Activated T-cell treated with anti-CD3 and anti-CD28 coated beads for 4 hours (primary cell): ENCODE results near the gene FDPS.
"Not testable (repeated sequence)": the region's sequence is repeated elsewhere in the genome, so short reads cannot be mapped to it uniquely, and the experiment has no call there.

ENCODE experiments used
- DNase-seq: peaks from one replicate; pipeline ENCODE4 v3.0.0-alpha.2; 2020

Gene FDPS

DNA sequence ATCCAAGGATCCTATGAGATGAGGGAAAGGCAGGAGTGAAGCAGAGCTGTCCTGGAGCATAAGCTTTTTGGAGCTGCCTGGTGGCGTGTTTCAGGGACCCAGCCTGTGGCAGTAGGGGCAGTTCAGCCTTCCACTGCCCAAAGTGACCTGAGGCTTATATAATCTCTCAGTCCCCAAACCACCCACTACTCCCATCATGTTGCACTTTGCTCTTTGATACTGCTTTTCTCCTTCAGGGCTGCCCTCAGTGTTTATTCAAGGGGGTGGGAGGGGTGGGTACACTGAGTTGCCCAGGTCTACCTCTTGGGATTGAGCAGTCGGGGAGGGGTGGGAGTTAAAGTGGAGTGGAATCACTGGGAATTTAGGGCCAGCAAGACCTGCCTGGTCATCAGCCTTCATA is 22.1 kb upstream of the FDPS start:
- DNase-seq: no peak

DNA sequence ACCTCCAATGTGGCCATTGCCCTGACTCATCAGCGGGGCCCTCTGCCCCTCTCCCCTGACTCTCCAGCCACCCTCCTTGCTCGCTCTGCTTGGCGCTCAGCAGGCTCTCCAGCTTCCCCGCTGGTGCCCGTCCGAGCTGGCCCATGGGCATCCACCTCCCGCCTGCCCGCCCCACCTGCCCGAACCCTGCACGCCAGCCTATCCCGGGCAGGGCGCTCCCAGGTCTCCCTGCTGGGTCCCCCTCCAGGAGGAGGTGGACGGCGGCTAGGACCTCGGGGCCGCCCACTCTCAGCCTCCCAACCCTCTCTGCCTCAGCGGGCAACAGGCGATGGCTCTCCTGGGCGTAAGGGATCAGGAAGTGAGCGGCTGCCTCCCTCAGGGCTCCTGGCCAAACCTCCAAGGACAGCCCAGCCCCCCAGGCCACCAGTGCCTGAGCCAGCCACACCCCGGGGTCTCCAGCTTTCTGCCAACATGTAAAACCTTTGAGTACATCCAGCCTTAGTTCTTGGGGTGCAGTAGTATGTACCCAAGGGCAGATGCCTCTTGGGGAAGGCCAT is 20.6 kb upstream of the FDPS start:
- no peak for DNase-seq

DNA sequence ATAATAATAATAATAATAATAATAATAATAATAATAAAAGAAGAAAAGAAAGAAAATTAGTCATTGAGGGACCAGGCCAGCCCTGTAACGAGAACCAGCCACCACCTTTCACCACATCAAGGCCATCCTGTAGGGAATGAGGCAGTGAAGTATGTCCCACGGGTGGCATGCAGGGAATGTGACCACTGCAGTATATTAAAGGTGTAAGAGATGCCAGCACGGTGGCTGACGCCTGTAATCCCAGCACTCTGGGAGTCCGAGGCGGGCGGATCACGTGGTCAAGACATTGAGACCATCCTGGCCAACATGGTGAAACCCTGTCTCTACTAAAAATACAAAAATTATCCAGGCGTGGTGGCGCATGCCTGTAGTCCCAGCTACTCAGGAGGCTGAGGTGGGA is 17.7 kb upstream of the FDPS start:
- DNase-seq: not testable (repeated sequence)

DNA sequence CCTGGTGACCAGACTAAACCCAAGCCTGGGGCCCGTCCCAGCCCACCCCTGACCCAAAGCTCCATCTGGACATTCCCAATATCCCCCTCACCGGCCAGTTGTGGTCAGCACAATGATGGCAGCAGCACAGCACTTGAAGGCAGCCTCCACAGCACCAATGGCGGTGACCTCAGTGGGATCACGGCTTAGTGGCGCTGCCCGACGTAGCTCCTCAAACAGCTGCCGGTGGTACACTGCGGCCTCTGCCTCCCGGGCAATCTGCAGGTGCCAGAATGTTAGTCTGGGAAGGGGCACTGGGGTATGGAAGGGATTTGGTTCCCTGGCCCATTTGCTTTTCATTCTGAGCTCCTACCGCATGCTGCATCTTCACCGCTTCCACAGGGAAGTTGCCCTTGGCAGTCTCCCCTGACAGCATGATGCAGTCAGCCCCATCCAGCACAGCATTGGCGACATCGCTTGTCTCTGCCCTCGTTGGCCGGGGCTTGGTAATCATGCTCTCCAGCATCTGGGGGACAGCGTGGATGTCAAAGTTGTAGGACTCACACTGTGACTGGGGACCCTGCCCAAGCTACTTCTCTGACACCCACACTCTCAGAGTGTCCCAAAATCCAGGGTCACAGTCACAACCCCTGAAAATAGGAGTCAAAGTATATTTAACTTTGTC is 15.4 kb upstream of the FDPS start:
- no peak for DNase-seq

DNA sequence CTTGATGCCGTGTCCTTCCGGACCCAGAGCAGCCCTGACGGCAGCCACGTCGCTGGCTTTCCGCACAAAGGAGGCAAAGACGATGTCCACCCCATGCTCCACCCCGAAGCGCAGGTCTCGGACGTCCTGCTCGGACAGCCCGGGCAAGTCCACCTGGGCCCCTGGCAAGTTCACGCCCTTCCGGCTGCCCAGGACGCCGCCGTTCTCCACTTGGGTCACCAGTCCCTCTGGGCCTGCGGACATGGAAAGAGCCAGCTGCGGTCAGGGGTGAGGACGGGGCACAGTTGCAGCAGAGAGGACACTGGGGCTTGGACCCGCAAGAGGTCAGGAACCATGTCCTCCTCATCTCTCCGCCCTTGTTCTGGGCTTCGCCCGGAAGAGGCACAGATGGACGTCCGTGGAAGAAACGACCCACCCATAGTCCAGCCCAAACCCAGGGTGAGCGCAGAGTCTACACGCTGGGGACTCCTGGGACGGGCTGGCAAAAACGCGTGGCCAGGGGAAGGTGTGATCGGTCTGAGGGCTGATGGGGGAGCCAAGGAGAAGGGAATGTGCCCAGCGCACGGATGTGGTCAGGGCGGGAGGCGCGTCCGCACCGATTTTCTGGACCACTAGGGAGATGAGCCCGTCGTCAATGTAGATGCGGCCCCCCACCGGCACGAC is 14.0 kb upstream of the FDPS start:
- no peak for DNase-seq

DNA sequence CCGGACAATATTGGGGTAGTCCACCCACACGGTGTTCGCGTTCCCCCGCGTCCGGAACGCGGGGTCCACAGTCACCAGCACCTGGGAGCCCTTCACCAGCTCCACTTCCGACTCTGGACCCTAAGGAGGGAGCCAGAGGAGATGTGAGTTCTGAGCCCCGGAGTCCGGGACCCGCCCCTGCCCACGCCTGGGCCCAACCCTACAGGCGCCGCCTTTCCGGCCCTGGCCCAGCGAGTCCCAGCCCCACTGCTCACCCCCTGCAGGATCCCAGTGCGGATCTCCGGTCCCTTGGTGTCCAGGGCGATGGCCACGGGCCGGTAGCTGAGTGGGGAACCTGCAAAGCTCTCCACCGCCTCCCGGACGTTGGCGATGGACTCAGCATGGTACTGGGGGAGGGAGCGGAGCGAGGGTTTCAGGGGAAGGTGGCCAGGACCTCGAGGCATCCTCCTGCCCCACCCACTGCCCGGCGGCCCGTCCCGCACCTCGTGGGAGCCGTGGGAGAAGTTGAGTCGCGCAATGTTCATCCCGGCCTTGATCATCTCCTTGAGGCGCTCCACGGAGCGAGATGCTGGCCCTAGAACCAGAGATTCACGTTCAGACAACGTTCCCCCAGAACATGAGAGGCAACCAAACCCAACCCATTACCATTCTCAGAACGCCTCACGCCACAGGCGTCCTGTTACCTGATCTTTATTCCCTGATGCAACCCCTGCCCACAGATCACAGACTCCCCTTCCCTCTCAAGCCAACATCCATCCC is 13.3 kb upstream of the FDPS start:
- DNase-seq: no peak

DNA sequence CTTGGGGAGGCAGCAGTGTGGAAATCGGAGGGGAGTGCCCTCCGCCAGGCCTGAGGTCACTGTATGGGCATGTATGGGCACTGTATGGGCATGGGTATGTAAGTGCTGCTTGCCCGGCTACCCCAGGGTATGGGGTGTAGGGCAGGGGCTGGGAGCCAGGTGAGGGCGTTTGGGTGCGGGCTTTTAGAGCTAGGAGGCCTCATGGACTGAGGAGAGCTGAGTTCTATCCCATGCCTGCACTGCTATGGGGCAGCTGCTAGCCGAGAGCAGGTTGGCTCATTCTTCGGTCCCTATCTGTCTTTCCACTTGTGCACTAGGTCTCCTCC is 12.8 kb upstream of the FDPS start:
- no peak for DNase-seq

DNA sequence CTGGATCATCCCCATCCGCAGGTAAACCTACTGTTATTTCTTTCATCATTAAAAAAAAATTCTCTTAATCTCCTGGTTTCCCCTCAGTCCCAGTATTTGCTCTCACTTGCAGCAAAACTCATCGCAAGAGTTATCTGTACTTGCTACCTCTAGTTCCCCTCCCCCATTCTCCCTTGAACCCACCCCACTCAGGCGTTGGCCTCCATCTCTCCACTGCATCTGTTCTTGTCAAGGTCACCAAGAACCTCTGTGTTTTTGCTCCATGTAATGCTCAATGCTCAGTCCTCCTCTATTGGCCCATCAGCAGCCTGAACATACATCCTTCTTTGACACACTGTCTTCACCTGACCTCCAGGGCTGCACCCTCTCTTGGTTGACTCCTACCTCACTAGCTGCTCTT is 12.0 kb upstream of the FDPS start:
- DNase-seq: no peak

DNA sequence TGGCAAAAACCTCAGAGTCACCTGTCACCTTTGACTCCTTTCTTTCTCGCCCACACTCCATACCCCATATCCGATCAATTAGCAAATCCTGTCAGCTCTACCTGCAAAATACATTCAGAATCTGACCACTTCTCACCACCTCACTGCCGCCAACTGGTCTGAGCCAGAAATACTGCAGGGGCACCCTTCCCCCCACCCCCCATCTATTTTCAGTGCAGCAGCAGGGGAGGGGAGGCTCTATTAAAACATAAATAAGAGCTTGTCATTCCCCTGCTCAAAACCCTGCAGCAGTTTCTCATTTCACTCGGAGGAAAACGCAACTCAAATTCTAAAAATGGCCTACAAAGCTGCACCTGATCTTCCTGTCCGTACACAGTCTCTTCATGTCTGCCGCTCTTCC is 11.3 kb upstream of the FDPS start:
- no peak for DNase-seq

DNA sequence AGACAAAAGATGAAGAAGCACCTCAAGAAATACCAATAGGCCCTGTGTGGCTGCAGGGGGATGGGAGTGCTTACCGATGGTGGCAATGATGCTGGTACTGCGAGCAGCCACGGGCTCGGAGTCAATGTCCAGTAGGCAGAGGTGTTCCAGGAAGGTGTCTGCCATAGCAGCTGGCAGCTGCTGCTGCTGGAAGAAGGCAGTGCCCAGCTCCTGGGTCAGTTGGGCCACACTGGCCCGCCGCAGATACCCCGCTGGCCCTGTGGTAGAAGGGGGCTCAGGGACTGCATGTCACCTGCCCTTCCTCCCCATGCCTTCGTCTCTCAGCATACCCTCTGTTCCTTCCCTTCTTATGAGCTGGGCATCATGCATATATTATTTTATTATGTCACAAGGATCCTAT is 8.6 kb upstream of the FDPS start:
- DNase-seq: no peak

DNA sequence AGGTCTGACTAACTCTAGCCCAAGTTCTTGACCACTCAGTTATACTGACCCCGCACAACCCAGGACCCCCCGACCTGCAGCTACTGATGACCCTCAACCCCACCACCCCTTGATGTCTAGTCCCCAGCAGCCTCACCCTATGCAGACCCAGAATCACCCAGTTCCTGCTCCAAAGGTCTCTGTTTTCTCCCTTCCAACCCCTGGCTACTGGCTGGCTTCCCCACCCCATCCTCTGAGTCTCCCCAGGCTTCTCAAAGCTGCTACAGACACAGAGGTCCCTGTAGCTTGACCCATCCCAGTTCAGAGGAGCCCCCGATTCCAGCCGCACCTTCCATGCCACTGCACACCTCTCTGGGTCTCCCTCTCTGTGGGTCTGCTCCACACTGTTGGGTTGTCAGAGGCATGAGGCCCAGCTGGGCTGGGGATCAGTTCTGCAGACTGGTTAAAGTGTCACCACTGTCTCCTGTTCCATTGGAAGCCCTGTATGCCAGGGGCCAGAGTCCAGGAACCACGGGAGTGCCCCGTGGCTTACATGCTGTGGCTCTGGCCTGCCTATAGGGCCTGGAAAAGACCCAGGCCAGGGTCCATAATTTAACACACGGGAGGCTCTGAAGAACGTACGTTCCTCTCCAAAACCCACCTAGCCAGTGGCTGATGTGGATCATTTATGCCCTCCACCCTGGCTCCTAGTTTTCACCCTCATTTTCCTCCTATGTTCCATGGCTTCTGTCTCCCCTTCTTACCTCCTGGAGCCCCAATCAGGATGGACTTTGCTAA is 7.9 kb upstream of the FDPS start:
- DNase-seq: no peak

DNA sequence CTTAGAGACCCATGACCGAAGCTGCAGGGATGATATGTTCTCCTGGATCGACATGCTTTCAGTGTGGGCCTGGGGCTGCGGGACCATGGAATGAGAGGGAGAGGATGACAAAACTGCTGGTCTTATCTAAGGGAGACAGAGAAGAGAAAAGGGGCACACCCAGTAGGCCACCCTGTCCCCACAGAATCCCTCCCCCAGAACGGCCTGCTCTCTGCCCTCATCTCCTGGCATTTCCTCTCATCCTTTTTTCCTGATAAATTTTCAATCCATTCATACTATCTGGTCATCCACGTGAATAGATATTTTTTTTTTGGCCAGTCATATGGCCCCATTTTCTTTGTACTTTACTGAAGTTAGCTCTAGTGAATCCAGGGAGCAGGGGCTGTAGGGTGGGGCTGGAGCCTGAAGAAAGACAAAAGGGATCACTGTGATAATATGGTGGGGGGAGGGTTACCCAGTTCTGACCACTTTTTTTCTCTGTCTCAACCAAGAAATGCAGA is 7.3 kb upstream of the FDPS start, which contains the start of gene PKLR:
Gene PKLR (minus strand): TSS at position 97 of the 500 bp plus-strand sequence. CDS start 43 bp downstream, at position 54.
- DNase-seq: no peak

DNA sequence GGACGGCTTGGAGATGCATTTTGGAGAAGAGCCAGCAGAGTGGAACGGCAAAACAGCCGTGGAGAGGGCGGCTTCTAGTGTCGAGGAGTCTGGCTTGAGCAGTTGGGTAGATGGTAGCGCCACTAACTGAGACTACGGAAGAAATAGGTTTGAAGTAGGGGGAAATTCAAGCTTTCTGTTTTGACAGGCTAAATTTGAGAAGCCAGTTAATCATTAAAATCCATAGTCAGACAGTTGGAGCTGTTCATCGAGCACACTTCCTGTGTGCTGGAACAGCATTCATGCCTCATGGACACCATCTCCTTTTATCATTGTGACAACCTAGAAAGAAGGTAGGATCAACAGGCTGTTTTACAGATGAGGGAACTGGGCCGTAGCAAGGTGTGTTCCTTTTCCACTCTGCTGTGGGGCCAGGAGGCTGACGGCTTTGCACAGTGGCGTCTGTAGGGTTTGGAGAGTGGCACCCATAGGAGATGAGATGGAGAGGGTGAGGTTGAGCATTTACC is 4.1 kb upstream of the FDPS start:
- DNase-seq: no peak

DNA sequence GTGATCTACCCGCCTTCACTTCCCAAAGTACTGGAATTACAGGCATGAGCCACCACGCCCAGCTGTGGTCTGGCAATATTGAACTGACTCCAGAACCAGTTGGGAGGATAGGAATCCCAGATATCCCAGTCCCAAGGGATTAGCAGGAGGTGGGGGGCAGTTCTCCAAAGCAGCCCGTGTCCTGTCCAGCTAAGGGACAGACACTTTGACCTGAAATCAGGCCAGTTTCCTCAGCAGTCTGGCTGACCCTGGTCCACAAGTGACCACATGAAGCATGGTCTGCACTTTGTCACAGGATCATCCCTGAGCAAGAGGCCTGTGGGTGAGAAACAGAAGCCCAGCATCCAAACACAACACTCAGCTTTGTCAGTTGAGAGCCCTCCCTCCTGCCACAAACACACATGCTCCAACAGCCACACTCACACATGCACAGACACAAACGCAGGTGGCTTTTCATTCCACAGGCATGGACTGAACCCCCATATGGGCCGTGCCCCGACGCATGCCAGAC is 2.7 kb upstream of the FDPS start:
- DNase-seq: no peak

DNA sequence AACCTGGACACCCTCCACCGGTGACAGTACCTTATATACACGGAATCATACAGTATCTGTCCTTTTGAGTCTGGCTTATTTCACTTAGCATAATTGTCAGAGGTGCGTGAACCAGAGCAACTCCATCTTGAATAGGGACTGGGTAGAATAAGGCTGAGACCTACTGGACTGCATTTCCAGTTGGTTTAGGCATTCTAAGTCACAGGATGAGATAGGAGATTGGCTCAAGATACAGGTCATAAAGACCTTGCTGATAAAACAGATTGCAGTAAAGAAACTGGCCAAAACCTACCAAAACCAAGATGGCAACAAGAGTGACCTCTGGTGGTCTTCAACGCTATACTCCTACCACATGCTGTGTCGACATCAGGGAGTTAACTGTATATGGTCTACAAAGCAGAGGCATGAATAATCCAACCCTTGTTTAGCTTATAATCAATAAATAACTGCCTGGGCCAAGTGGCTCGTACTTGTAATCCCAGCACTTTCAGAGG is 1.4 kb upstream of the FDPS start:
- no peak for DNase-seq

DNA sequence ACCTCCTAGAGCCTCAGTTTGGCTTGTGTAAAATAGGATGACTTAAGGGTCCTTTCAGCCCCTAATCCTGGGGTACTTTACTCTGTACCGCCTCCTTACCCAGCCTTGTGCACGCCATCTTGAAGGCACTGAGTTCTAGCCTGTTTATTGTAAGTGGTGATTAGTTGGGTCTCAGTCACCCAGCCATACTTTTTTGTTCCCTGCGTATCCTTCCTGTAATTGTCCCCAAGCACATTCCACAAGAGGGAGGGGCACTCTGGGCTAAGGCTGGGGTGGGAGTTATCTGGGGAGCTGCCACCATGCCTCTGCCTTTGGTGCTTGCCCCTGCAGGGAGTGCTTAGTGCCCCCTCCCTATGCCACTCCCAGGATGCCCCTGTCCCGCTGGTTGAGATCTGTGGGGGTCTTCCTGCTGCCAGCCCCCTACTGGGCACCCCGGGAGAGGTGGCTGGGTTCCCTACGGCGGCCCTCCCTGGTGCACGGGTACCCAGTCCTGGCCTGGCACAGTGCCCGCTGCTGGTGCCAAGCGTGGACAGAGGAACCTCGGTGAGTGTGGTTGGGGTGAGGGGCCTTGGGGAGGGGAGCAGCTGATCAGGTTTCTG is 856 bp downstream of the FDPS start:
- DNase-seq: no peak

DNA sequence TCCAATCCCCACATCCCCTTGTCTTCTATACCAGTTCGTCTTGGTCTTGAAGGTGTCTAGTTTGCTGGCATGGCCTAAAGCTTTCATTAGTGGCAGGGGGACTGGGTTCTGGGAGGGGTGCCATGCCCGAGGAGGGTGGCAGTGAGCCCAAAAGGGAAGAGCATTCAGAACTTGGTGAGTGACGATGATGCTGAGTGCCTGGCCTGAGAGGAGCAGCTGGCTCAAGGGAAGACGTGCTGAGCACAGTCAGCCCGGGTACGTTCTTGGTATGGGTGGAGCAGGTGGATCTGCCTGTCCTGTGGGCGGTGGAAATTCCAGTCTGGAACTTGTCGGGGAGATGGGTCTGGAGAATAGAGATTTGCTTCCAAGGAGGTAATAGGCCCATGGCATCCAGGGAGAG is 4.6 kb downstream of the FDPS start:
- no peak for DNase-seq

DNA sequence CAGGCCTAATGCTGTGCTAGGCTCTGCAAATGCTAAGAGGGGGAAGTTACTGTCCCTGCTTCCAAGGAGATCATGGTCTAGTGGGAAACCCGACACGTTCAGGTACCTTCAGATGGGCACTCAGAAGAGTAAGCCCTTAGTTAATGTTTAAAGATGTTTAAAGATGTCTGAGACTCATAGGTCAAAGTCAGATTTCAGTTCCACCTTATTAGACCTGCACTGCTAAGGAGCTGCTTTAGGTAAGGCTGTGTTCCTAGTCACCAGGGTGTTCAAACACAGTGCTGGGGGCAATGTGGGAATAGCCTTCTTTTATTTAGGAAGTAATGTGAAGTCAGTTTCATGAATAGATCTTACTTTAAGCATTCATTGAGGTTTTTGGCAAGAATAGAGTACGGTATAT is 8.3 kb downstream of the FDPS start:
- DNase-seq: no peak

DNA sequence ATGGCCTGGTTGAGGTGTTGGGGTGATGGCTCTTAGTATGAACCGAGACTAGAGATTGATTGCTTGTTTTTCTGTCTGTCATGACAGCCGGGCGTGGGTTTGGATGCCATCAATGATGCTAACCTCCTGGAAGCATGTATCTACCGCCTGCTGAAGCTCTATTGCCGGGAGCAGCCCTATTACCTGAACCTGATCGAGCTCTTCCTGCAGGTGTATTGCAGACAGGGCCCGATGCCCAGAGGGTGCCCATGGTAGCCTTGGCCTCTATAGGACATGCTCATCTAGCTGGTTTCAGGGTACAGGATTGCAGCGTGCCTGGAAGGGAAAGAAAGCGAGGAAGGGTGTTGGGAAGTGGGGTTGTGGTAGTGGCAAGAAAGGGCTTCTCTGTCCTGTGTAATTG is 9.4 kb downstream of the FDPS start:
- DNase-seq: no peak

DNA sequence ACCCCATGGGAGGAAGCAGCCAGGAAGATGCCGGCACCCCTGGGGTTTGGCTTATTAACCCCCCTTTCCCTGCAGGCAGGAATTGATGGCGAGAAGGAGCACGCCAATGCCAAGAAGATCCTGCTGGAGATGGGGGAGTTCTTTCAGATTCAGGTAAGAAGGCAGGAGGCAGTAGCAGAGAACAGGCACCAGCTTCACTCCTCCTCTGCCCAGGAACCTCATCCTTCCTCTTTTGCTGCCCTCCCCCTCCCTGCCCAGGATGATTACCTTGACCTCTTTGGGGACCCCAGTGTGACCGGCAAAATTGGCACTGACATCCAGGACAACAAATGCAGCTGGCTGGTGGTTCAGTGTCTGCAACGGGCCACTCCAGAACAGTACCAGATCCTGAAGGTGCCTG is 10.9 kb downstream of the FDPS start:
- no peak for DNase-seq

DNA sequence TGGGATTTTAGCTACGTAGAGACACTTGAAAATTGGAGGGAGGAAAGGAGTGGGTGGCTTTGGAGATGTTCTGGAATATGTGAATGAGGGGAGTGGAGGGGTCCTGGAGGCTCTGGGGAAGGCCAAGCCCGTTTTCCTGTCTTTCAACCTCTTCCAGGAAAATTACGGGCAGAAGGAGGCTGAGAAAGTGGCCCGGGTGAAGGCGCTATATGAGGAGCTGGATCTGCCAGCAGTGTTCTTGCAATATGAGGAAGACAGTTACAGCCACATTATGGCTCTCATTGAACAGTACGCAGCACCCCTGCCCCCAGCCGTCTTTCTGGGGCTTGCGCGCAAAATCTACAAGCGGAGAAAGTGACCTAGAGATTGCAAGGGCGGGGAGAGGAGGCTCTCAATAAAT is 11.6 kb downstream of the FDPS start:
- no peak for DNase-seq
